Forelimb muscle (tissue), 1 donor: ENCODE data around the gene OLR1. TPM values are rescaled to one million over a fixed set of nuclear protein-coding genes. Genes with fewer than 3 reads are reported as not detected.

ENCODE experiments used
- polyA plus RNA-seq: library from polyadenylated mRNA; unstranded; fragments of 120-200 nt; gene quantifications from one replicate; pipeline ENCODE4 v1.2.1, GENCODE V29; 2013; ENCODE audit not compliant: insufficient read length

OLR1 gene
- polyA plus RNA-seq, 1 donor = 0.76 TPM

Other genes starting within 250 kb of the OLR1 start
- gene CLEC2A, start 239.8 kb downstream of the OLR1 start, polyA plus RNA-seq = not detected
- gene CLEC12A, start 200.7 kb downstream of the OLR1 start, polyA plus RNA-seq = 0.22 TPM
- gene CLEC1B, start 173.0 kb downstream of the OLR1 start, polyA plus RNA-seq = 0.19 TPM
- 0.18 TPM for gene CLEC12B, start 161.5 kb downstream of the OLR1 start, polyA plus RNA-seq
- gene CLEC9A, start 141.4 kb downstream of the OLR1 start, polyA plus RNA-seq = 0.37 TPM
- 2.9 TPM for gene CLEC1A, start 73.1 kb downstream of the OLR1 start, polyA plus RNA-seq
- gene CLEC7A, start 41.9 kb downstream of the OLR1 start, polyA plus RNA-seq = 1.5 TPM
- gene TMEM52B, start 6.9 kb upstream of the OLR1 start, polyA plus RNA-seq = 0.09 TPM
- 22.2 TPM for gene GABARAPL1, start 40.7 kb upstream of the OLR1 start, polyA plus RNA-seq
- gene KLRD1, start 135.7 kb upstream of the OLR1 start, polyA plus RNA-seq = 1.3 TPM
- gene KLRK1, start 217.9 kb upstream of the OLR1 start, polyA plus RNA-seq = 0.58 TPM
- not detected for gene KLRC4, start 237.6 kb upstream of the OLR1 start, polyA plus RNA-seq
- gene KLRC3, start 248.5 kb upstream of the OLR1 start, polyA plus RNA-seq = not detected